ENCODE data around the gene HRNR.

Gene HRNR

GRCh38 chr1:152188673-152189591 is 35.1 kb downstream of the HRNR start:
- peak; percentile 74 for DNase-seq (ENCODE audit: low read depth, low spot score)
- in situ Hi-C loops (cut with HindIII; ENCODE audit: low sequenced_read_pairs), result no loop called here
- H3K4me3 ChIP-seq (ENCODE audit: low read depth, low read length), result peak overlapping the region; percentile 53
- TF ChIP-seq CTCF (IDR thresholded peaks at IDR 0.05; ENCODE audit: low read depth, low read length), result peak; percentile 85

- in situ Hi-C loops (cut with HindIII; ENCODE audit: low sequenced_read_pairs), result no loop called here
- no peak for DNase-seq (ENCODE audit: low read depth, low spot score)
- no peak for TF ChIP-seq CTCF (IDR thresholded peaks at IDR 0.05; ENCODE audit: low read depth, low read length)
- no peak overlapping the region for H3K4me3 ChIP-seq (ENCODE audit: low read depth, low read length)
These were observed 37.3 kb downstream of the HRNR start for GRCh38 chr1:152186556-152187285.

- in situ Hi-C loops (cut with HindIII; ENCODE audit: low sequenced_read_pairs), result no loop called here
- no peak overlapping the region for H3K4me3 ChIP-seq (ENCODE audit: low read depth, low read length)
- TF ChIP-seq CTCF (IDR thresholded peaks at IDR 0.05; ENCODE audit: low read depth, low read length), result peak; percentile 80
- peak; percentile 68 for DNase-seq (ENCODE audit: low read depth, low spot score)
These were observed 38.2 kb downstream of the HRNR start for GRCh38 chr1:152185544-152186391.

- peak; percentile 81 for DNase-seq (ENCODE audit: low read depth, low spot score)
- no peak overlapping the region for H3K4me3 ChIP-seq (ENCODE audit: low read depth, low read length)
- TF ChIP-seq CTCF (IDR thresholded peaks at IDR 0.05; ENCODE audit: low read depth, low read length), result no peak
- in situ Hi-C loops (cut with HindIII; ENCODE audit: low sequenced_read_pairs), result no loop called here
These were observed 41.0 kb downstream of the HRNR start for GRCh38 chr1:152182944-152183361.

- in situ Hi-C loops (cut with HindIII; ENCODE audit: low sequenced_read_pairs), result no loop called here
- TF ChIP-seq CTCF (IDR thresholded peaks at IDR 0.05; ENCODE audit: low read depth, low read length), result peak; percentile 51
- peak; percentile 46 for DNase-seq (ENCODE audit: low read depth, low spot score)
- H3K4me3 ChIP-seq (ENCODE audit: low read depth, low read length), result no peak overlapping the region
These were observed 41.6 kb downstream of the HRNR start for GRCh38 chr1:152182431-152182830.

GRCh38 chr1:152179566-152179965 is 44.4 kb downstream of the HRNR start:
- in situ Hi-C loops (cut with HindIII; ENCODE audit: low sequenced_read_pairs), result no loop called here
- no peak overlapping the region for H3K4me3 ChIP-seq (ENCODE audit: low read depth, low read length)
- no peak for TF ChIP-seq CTCF (IDR thresholded peaks at IDR 0.05; ENCODE audit: low read depth, low read length)
- DNase-seq (ENCODE audit: low read depth, low spot score), result no peak

Data from astrocyte of the spinal cord (primary cell).